WERI-Rb-1 (cell line): Measurements from ENCODE around the gene SLC22A5.

Experiments
- DNase-seq: peaks from one replicate; pipeline ENCODE4 v3.0.0-alpha.2; 2020
- H3K27ac ChIP-seq: fragments of 250-450 bp; sonication (Bioruptor Pico); 2 replicates; pipeline ENCODE4 v1.5.1; 2020; ENCODE audit warnings: mild to moderate bottlenecking, moderate library complexity
- H3K27me3 ChIP-seq: fragments of 250-450 bp; sonication (Bioruptor Pico); 2 replicates; pipeline ENCODE4 v1.5.1; 2021; ENCODE audit warnings: mild to moderate bottlenecking, low read depth, moderate library complexity; ENCODE audit not compliant: insufficient read depth, severe bottlenecking
- H3K36me3 ChIP-seq: fragments of 250-450 bp; sonication (Bioruptor Pico); 2 replicates; pipeline ENCODE4 v1.5.1; 2020; ENCODE audit warnings: mild to moderate bottlenecking, moderate library complexity
- H3K4me3 ChIP-seq: 2 replicates; pipeline ENCODE4 v1.5.1; 2011; ENCODE audit warnings: low read depth, mild to moderate bottlenecking, control low read depth, low read length
- H3K9me3 ChIP-seq: fragments of 250-450 bp; sonication (Bioruptor Pico); 2 replicates; pipeline ENCODE4 v1.5.1; 2021; ENCODE audit warnings: mild to moderate bottlenecking, moderate library complexity; ENCODE audit not compliant: severe bottlenecking
- TF ChIP-seq, protein P1 (sequence below): IDR thresholded peaks from 2 replicates; pipeline ENCODE4 v1.5.1; 2011; ENCODE audit warnings: low read depth, mild to moderate bottlenecking, control low read depth, inconsistent platforms, low read length

SLC22A5 gene

DNA sequence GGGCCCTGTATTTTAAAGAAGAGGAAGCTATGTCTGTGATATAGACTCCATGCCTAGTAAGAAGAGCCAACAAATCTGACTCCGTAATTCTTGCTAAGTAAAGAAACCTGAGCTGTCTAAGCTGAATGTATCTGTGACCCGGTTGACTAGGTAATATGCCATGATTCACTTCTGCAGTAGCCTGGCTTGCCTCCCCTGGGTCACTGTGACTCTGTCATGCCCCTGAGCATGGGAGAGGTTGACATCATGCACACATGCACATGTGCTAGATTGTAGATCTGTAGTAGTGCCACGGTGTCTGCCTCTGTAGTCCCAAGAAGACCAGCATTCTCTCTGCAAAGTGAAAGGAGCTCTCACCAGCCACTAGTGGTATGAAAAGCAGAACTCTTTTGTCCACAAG is 9.1 kb downstream of the SLC22A5 start:
- Histone ChIP-seq H3K4me3 (no peak overlapping the region), H3K27ac (no peak overlapping the region)
- DNase-seq, result peak; percentile 39

DNA sequence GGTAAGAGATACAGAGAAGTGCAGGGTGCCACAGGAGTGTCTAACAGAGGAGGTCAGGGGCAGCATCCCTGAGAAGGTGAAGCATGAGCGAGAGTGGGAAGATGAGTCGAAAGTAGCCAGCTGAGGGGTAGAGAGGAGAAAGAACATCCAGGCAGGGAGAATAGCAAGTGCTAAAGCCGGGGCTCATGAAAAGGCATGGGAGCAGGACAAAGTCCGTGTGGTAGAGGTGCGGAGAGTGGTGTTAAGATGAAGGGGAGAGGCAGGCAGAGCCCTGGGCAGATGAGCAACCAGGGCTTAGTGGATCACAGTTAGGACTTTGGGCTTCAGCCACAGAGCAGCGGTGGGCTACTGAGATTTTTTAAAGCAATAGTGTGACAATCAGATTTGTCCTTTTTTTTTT is 10.5 kb downstream of the SLC22A5 start:
- H3K27me3 ChIP-seq, result no peaks in the 10 kb centered on the region
- H3K36me3 ChIP-seq, result no peaks in the 10 kb centered on the region
- no peak overlapping the region for H3K4me3 ChIP-seq
- no peak overlapping the region for H3K27ac ChIP-seq
- H3K9me3 ChIP-seq, result no peaks in the 10 kb centered on the region
- DNase-seq, result no peak
- TF ChIP-seq, protein P1, sequence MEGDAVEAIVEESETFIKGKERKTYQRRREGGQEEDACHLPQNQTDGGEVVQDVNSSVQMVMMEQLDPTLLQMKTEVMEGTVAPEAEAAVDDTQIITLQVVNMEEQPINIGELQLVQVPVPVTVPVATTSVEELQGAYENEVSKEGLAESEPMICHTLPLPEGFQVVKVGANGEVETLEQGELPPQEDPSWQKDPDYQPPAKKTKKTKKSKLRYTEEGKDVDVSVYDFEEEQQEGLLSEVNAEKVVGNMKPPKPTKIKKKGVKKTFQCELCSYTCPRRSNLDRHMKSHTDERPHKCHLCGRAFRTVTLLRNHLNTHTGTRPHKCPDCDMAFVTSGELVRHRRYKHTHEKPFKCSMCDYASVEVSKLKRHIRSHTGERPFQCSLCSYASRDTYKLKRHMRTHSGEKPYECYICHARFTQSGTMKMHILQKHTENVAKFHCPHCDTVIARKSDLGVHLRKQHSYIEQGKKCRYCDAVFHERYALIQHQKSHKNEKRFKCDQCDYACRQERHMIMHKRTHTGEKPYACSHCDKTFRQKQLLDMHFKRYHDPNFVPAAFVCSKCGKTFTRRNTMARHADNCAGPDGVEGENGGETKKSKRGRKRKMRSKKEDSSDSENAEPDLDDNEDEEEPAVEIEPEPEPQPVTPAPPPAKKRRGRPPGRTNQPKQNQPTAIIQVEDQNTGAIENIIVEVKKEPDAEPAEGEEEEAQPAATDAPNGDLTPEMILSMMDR, result no peak

More for the DNA sequence above, 9.1 kb downstream of the SLC22A5 start:
- Histone ChIP-seq H3K9me3 (no peaks in the 10 kb centered on the region), H3K36me3 (no peaks in the 10 kb centered on the region), H3K27me3 (no peaks in the 10 kb centered on the region)
- TF ChIP-seq, protein P1, result no peak

DNA sequence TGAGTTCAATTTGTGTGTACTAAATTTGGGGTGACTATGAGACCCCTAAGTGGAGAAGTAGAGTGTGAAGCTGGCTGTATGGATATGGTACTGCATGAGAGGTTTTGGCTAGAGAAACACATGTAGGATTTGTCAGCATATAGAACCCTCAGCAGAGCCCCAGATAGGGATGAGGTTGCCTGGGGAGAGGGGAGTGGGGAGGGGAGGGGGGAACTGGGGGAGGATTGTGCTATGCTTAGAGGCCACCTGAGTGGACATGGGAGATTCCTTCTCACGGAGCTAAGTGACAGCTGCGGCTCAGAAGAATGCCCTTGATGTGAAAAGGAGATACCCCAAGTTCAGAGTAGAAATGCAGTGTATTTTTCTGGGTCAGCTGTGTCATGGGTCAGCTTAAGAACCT is 11.2 kb downstream of the SLC22A5 start:
- peak overlapping the region; percentile 52 for H3K27ac ChIP-seq
- no peaks in the 10 kb centered on the region for H3K36me3 ChIP-seq
- no peaks in the 10 kb centered on the region for H3K27me3 ChIP-seq
- TF ChIP-seq, protein P1, result no peak
- no peak overlapping the region for H3K4me3 ChIP-seq
- H3K9me3 ChIP-seq, result no peaks in the 10 kb centered on the region
- peak; percentile 61 for DNase-seq

DNA sequence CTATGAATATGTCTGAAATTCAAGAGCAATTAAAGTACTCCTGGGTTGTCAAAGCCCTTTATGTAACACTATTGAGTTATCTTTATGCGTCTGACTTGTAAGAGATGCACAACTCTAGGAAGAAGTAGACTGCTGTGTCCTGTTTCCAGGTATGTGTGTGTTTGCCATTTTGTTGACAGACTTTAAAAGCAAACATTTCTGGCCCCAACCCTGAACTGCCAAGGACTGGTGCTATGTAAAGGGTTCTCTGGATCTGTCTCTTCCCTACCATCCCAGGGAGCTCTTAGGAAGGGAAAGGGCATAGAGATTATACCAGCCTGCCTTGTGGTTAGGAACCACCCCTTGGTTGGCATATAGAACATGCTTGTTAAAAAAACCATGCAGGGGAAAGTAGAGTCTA is 12.1 kb downstream of the SLC22A5 start:
- no peak overlapping the region for H3K4me3 ChIP-seq
- no peaks in the 10 kb centered on the region for H3K36me3 ChIP-seq
- no peaks in the 10 kb centered on the region for H3K9me3 ChIP-seq
- peak overlapping the region; percentile 52 for H3K27ac ChIP-seq
- TF ChIP-seq, protein P1, result no peak
- no peak for DNase-seq
- H3K27me3 ChIP-seq, result no peaks in the 10 kb centered on the region

DNA sequence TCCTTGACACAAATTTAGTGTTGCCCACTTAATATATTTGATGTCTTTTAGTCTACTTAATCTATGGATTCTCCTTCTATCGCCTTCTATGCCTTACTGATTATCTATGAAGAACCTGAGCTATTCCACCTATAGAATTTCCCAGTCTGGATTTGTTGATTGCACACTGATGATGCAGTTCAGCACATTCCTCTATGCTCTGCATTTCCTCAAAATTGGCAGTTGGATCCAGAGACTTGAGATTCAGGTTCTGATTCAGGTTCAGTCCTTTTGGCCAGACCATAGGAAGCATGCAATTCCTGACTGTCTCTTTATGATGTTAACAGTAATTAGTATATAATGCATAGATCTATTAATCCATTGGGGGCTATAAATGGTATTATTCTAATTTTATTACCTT is 13.8 kb downstream of the SLC22A5 start:
- no peak for DNase-seq
- Histone ChIP-seq H3K27ac (no peak overlapping the region), H3K36me3 (no peaks in the 10 kb centered on the region), H3K4me3 (no peak overlapping the region), H3K27me3 (no peaks in the 10 kb centered on the region), H3K9me3 (no peaks in the 10 kb centered on the region)
- TF ChIP-seq, protein P1, result no peak

DNA sequence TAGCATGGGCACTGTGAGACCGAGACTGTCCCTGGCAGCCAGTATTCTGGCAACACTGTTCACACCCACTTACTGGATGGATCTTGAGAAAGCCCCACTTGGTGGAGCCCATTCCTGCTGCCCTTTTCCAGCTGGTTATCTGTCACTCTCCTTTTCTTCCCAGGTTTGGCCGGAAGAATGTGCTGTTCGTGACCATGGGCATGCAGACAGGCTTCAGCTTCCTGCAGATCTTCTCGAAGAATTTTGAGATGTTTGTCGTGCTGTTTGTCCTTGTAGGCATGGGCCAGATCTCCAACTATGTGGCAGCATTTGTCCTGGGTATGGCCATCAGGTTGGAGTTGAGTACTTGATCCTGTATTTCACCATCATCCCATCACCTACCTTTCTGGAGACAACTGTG is 14.5 kb downstream of the SLC22A5 start:
- Histone ChIP-seq H3K9me3 (no peaks in the 10 kb centered on the region), H3K4me3 (no peak overlapping the region), H3K27ac (no peak overlapping the region), H3K36me3 (no peaks in the 10 kb centered on the region), H3K27me3 (no peaks in the 10 kb centered on the region)
- TF ChIP-seq, protein P1, result no peak
- DNase-seq, result no peak
